NCI-H345 treated with DMSO at 0.1 percent for 48 hours (cell line): ENCODE results near the gene GPX6.
"Not testable (repeated sequence)": the region's sequence is repeated elsewhere in the genome, so short reads cannot be mapped to it uniquely, and the experiment has no call there.

Source experiments
- DNase-seq: peaks from one replicate; lab custom pipeline; 2025; ENCODE audit not compliant: unreplicated experiment; lab: John Stamatoyannopoulos, UW

GPX6 gene

DNA sequence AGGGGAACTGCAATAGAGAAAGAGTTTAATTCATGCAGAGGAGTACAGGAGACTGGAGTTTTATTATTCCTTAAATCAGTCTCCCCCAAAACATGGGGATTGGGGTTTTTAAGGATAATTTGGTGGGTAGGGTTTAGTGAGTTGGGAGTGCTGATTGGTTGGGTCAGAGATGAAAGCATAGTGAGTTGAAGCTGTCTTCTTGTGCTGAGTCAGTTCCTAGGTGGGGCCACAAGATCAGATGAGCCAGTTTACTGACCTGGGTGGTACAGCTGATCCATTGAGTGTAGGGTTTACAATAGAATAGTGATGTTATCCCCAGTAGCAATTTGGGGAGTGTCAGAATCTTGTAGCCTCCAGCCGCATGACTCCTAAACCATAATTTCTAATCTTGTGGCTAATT lies 29.1 kb downstream of the GPX6 start:
- no peak for DNase-seq

DNA sequence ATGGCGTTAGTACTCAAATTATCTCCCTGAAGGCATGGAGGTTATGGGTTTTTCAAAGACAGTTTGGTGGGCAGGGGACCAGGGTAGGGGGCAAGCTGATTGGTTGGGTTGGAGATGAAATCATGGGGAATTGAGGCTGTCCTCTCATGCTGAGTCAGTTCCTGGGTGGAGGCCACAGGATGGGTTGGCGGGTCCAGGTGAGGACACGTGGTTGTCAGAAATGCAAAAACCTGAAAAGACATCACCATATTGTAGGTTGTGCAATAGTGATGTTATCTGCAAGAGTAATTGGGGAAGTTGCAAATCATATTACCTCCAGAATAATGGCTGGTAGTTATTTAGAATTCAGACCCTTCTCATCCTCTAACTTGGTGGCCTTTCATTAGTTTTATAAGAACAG lies 30.1 kb downstream of the GPX6 start:
- DNase-seq: no peak

DNA sequence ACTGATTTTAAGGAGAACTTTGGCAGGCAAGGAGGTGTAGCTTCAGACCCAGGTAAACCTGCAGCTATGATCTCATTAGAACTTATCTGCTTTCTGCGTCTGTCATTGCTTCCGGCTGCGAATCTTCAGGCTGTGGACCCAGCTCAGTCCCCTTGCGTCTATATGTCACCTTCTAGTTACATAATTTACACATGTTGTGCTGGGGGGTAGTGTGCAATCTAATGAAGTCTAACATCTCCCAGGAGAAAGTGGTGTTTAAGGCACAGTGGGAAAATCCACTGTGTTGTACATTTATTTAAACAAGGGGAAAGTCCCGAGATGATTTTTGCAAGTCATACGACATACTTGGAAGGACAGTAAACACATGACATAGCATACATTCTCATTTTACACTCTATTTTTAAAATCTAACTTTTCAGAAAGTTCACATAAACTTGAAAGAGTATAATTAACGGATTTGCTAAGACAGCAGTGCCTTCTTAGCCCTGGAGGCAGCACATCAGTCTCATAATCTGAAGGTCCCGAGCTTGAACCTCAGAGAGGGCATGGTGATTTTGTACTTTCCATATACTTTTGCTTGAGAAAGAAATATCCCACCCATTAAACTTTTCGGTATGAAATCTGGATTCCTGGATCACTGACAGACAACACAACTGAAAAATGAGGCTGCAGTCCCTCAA lies 35.2 kb downstream of the GPX6 start:
- no peak for DNase-seq

DNA sequence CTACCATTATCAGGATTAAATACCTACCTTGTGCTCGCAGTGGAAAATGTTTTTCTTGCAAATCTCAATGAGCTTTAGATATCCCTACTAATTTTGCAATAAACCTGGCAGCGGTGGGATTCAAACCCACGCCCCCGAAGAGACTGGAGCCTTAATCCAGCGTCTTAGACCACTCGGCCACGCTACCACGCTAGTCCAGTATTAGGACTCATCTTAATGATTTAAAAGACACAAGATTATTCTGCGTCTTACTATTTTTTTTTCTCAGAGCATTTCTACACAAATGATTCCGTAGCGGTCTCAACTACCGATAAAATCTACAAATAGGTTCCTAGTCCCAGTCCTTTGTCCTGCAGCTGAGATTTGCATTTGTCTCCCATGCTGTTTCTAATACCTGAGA lies 37.1 kb downstream of the GPX6 start:
- no peak for DNase-seq

DNA sequence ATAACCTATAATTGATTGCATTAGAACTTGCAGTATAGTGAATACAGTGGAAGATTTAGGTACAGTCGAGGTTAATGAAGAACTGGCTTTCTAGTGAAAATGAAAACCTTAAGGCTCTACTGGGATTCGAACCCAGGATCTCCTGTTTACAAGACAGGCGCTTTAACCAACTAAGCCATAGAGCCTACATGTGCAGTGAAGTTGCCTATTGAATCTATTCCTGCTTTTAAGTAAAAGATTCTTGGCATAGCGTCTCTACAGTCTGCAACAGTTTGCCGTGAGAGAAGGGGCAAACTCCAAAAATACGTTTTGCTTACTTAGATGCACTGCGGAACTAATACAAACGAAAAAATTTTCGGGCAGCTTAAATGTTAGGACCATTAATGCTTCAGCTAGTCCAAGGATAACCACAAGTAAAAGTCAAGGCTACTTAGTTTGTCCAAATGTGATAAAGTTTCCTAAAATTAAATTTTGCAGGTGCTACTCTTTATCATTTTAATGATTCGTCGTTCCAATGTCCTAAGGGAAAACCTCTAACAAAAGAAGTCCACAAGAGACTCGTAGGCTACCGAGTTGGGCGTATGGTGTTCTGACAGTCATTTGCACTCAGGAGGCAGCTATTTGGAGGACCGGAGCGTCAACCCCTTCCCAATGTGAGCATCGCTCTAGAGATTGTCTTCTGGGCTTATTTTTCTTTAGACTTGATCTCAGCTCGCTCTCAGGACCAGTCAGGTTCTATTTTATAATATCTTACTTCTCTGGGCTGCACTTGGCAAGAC lies 41.0 kb downstream of the GPX6 start:
- DNase-seq: no peak

DNA sequence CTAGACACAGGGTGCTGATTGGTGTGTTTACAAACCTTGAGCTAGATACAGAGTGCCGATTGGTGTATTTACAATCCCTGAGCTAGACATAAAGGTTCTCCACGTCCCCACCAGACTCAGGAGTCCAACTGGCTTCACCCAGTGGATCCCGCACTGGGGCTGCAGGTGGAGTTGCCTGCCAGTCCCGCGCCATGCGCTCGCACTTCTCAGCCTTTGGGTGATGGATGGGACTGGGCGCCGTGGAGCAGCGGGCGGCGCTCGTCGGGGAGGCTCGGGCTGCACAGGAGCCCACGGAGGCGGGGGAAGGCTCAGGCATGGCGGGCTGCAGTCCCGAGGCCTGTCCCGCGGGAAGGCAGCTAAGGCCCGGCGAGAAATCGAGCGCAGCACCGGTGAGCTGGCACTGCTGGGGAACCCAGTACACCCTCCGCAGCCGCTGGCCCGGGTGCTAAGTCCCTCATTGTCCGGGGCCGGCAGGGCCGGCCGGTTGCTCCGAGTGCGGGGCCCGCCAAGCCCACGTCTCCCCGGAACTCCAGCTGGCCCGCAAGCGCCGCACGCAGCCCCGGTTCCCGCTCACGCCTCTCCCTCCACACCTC lies 46.3 kb downstream of the GPX6 start:
- DNase-seq: not testable (repeated sequence)

DNA sequence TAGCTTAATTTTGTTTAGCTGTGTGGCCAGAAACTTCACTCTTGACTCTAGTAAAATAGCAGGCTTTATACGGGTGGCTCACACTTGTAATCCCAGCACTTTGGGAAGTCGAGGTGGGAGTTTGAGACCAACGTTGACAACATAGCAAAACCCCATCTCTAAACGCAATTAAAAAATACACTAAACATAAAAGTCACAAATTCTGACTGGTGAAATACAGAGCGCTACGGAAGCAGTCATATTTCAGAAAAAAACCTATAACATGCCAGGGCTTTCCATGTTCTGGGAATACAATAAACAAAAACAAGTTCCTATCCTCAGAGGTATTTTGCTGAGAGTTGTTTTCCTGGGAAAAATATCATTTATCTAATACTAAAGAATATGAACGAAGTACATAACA lies 47.5 kb downstream of the GPX6 start:
- no peak for DNase-seq

DNA sequence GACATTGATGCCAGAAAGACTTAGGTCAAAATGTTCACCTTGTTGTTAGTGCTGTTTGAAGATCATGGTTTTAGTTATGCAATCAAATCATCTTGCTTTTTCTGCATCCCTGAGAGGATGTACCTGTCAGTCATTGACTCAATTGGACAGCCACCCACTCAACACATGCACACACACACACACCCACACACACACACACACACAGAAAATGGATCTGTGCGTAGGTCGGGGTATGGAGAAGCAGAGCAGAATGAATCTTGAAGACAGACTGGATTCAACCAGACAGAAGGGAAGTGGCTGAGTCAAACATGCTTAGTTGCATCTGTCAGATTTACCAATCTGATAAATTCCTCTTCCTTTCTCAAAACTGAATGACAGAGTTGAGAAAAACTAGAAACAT lies 53.2 kb downstream of the GPX6 start:
- no peak for DNase-seq

DNA sequence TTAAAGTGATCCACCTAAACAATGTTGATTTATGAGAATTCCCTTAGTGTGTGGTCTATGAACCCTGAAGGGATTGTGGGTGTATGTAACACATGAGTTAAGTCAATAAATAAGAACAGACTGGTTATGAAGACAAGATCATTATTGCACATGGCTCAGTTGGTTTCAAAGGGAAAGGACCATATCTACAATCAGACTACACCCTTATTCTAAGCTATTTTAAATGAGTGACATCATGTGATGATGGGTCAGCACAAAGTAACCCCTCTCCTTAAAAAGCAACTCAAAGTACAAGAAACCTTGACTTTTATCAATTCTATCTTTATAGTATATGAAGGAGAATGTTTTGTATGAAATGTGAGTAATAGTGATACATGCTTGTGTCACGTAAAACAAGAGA lies 57.0 kb downstream of the GPX6 start:
- DNase-seq: no peak
